WTC11 (cell line): ENCODE measurements around the gene FNIP1. TPM values are rescaled to one million over a fixed set of nuclear protein-coding genes. Genes with fewer than 3 reads are reported as not detected.

ENCODE experiments used
- ATAC-seq: fragments of 200-7000 bp; cut with Tn5 transposase; 2 replicates; pipeline ENCODE4 v1.10.0; 2021; ENCODE audit warnings: mild to moderate bottlenecking, moderate library complexity
- CTCF ChIA-PET: fragments of 300-600 bp; sonication (Branson Sonifier 250); formaldehyde crosslinking; loops from one replicate; lab custom pipeline; 2021; ENCODE audit warnings: antibody characterized with exemption; lab: Charles Lee
- POLR2A ChIA-PET: fragments of 350-600 bp; sonication (Branson Sonifier 250); formaldehyde crosslinking; loops from one replicate; lab custom pipeline; 2021; ENCODE audit warnings: antibody characterized with exemption; lab: Charles Lee
- DNase-seq: peaks from one replicate; pipeline ENCODE4 v3.0.0; 2021; ENCODE audit warnings: low spot score
- H3K27ac Mint-ChIP-seq: 2 replicates; pipeline ENCODE4 v1.8.0; 2021; ENCODE audit warnings: mixed read lengths
- H3K27me3 Mint-ChIP-seq: 2 replicates; pipeline ENCODE4 v1.8.0; 2021; ENCODE audit warnings: low read depth, mild to moderate bottlenecking, moderate library complexity, mixed read lengths
- H3K36me3 Mint-ChIP-seq: 2 replicates; pipeline ENCODE4 v1.8.0; 2021; ENCODE audit warnings: mixed read lengths
- H3K4me1 Mint-ChIP-seq: 2 replicates; pipeline ENCODE4 v1.8.0; 2022; ENCODE audit warnings: mixed read lengths
- H3K4me3 Mint-ChIP-seq: 2 replicates; pipeline ENCODE4 v1.8.0; 2021; ENCODE audit warnings: mild to moderate bottlenecking, moderate library complexity, mixed read lengths
- H3K9me3 Mint-ChIP-seq: 2 replicates; pipeline ENCODE4 v1.8.0; 2021; ENCODE audit warnings: mixed read lengths
- AFF4 ChIP-seq: sonication (generic); formaldehyde crosslinking; IDR thresholded peaks from 2 replicates; pipeline ENCODE4 v1.8.1; 2023; ENCODE audit warnings: mild to moderate bottlenecking, missing genetic modification reagents, borderline replicate concordance
- ARID4B ChIP-seq: sonication (generic); formaldehyde crosslinking; IDR thresholded peaks from 2 replicates; pipeline ENCODE4 v1.8.0; 2023; ENCODE audit warnings: missing genetic modification reagents, mild to moderate bottlenecking, borderline replicate concordance
- CBFB ChIP-seq: sonication (generic); formaldehyde crosslinking; IDR thresholded peaks from 2 replicates; pipeline ENCODE4 v1.8.1; 2022; ENCODE audit warnings: mild to moderate bottlenecking, low read depth, missing genetic modification reagents
- CREM ChIP-seq: sonication (generic); formaldehyde crosslinking; IDR thresholded peaks from 2 replicates; pipeline ENCODE4 v1.8.1; 2022; ENCODE audit warnings: mild to moderate bottlenecking, missing genetic modification reagents, moderate library complexity
- EMX1 ChIP-seq: fragments of 250-450 bp; sonication (Bioruptor Pico); IDR thresholded peaks from 2 replicates; pipeline ENCODE4 v1.8.0; 2021; ENCODE audit warnings: mild to moderate bottlenecking
- FOXK1 ChIP-seq: sonication (generic); formaldehyde crosslinking; IDR thresholded peaks from 2 replicates; pipeline ENCODE4 v1.8.0; 2022; ENCODE audit warnings: mild to moderate bottlenecking, moderate library complexity, missing genetic modification reagents
- FOXP1 ChIP-seq: sonication (generic); formaldehyde crosslinking; IDR thresholded peaks from 2 replicates; pipeline ENCODE4 v1.8.0; 2022; ENCODE audit warnings: missing genetic modification reagents, mild to moderate bottlenecking, moderate library complexity, borderline replicate concordance
- GTF2I ChIP-seq: fragments of 250-450 bp; sonication (Bioruptor Pico); conservative IDR thresholded peaks from 2 replicates; pipeline ENCODE4 v1.4.0; 2021; ENCODE audit warnings: mild to moderate bottlenecking
- JUN ChIP-seq: sonication (generic); formaldehyde crosslinking; IDR thresholded peaks from 2 replicates; pipeline ENCODE4 v1.8.0; 2023; ENCODE audit warnings: mild to moderate bottlenecking, missing genetic modification reagents
- MLX ChIP-seq: sonication (generic); formaldehyde crosslinking; IDR thresholded peaks from 2 replicates; pipeline ENCODE4 v1.8.1; 2023; ENCODE audit warnings: mild to moderate bottlenecking, missing genetic modification reagents, moderate library complexity
- PREB ChIP-seq: sonication (generic); formaldehyde crosslinking; IDR thresholded peaks from 2 replicates; pipeline ENCODE4 v1.8.1; 2022; ENCODE audit warnings: mild to moderate bottlenecking, missing genetic modification reagents, moderate library complexity, borderline replicate concordance
- TCF7 ChIP-seq: sonication (generic); formaldehyde crosslinking; IDR thresholded peaks from 2 replicates; pipeline ENCODE4 v1.8.0; 2022; ENCODE audit warnings: mild to moderate bottlenecking, low read depth, missing genetic modification reagents, moderate library complexity
- USF1 ChIP-seq: sonication (generic); formaldehyde crosslinking; IDR thresholded peaks from 2 replicates; pipeline ENCODE4 v1.8.0; 2022; ENCODE audit warnings: mild to moderate bottlenecking, missing genetic modification reagents
- ZNF138 ChIP-seq: sonication (generic); formaldehyde crosslinking; conservative IDR thresholded peaks from 2 replicates; pipeline ENCODE4 v1.8.1; 2022; ENCODE audit warnings: mild to moderate bottlenecking, moderate library complexity, missing genetic modification reagents
- ZNF263 ChIP-seq: sonication (generic); formaldehyde crosslinking; IDR thresholded peaks from 2 replicates; pipeline ENCODE4 v1.8.1; 2022; ENCODE audit warnings: low read depth, mild to moderate bottlenecking, moderate library complexity, missing genetic modification reagents
- ZNF317 ChIP-seq: sonication (generic); formaldehyde crosslinking; IDR thresholded peaks from 2 replicates; pipeline ENCODE4 v1.8.1; 2023; ENCODE audit warnings: low read depth, mild to moderate bottlenecking, moderate library complexity, missing genetic modification reagents, borderline replicate concordance
- ZNF416 ChIP-seq: fragments of 250-450 bp; sonication (Bioruptor Pico); IDR thresholded peaks from 2 replicates; pipeline ENCODE4 v1.9.0; 2021; ENCODE audit warnings: mild to moderate bottlenecking, inconsistent platforms
- ZNF512 ChIP-seq: sonication (generic); formaldehyde crosslinking; IDR thresholded peaks from 2 replicates; pipeline ENCODE4 v1.8.1; 2022; ENCODE audit warnings: missing genetic modification reagents, borderline replicate concordance
- ZNF532 ChIP-seq: fragments of 250-450 bp; sonication (Bioruptor Pico); IDR thresholded peaks from 2 replicates; pipeline ENCODE4 v1.9.0; 2021; ENCODE audit warnings: mild to moderate bottlenecking, borderline replicate concordance
- total RNA-seq: library from RNA; stranded (reverse); gene quantifications from 3 replicates; pipeline ENCODE4 v1.2.3, GENCODE V29; 2021

The FNIP1 gene
- total RNA-seq, 1 experiment from 2014 or later = 17.2 TPM

- Mint-ChIP-seq H3K27ac (no peak overlapping the region), H3K9me3 (peaks cover 19% of the 10 kb centered on the region), H3K36me3 (peaks cover 13% of the 10 kb centered on the region), H3K4me3 (no peak overlapping the region), H3K4me1 (peaks cover 5% of the 10 kb centered on the region), H3K27me3 (no peaks in the 10 kb centered on the region)
- DNase-seq (no peak), ATAC-seq (no peak)
- ChIA-PET CTCF (no interaction called here), POLR2A (no interaction called here)
- no peak for TF ChIP-seq FOXP1
- no peak for TF ChIP-seq GTF2I (CRISPR knock-in tag)
- TF ChIP-seq USF1 = no peak
- TF ChIP-seq FOXK1 (CRISPR knock-in tag) = no peak
- TF ChIP-seq ZNF532 (CRISPR knock-in tag) = no peak
- TF ChIP-seq AFF4 (CRISPR knock-in tag) = no peak
- TF ChIP-seq ZNF138 (CRISPR knock-in tag) = no peak
- no peak for TF ChIP-seq ZNF317 (CRISPR knock-in tag)
- no peak for TF ChIP-seq CBFB (CRISPR knock-in tag)
- TF ChIP-seq JUN = no peak
- no peak for TF ChIP-seq ZNF263 (CRISPR knock-in tag)
Measured at GRCh38 chr5:131766689-131767088, 30.1 kb downstream of the FNIP1 start.

GRCh38 chr5:131765261-131765660 lies 31.6 kb downstream of the FNIP1 start:
- POLR2A ChIA-PET = no interaction called here
- CTCF ChIA-PET = no interaction called here
- no peak for TF ChIP-seq ZNF416 (CRISPR knock-in tag)
- TF ChIP-seq PREB = no peak
- no peak for TF ChIP-seq TCF7 (CRISPR knock-in tag)
- no peak for TF ChIP-seq ZNF138 (CRISPR knock-in tag)
- no peak for TF ChIP-seq EMX1 (CRISPR knock-in tag)
- TF ChIP-seq CREM = no peak
- TF ChIP-seq ARID4B (CRISPR knock-in tag) = no peak
- TF ChIP-seq ZNF512 = no peak
- TF ChIP-seq MLX (CRISPR knock-in tag) = no peak

More at GRCh38 chr5:131765261-131765660, 31.6 kb downstream of the FNIP1 start:
- DNase-seq = no peak
- peaks cover 19% of the 10 kb centered on the region for H3K9me3 Mint-ChIP-seq
- no peak overlapping the region for H3K27ac Mint-ChIP-seq
- no peaks in the 10 kb centered on the region for H3K27me3 Mint-ChIP-seq
- no peak overlapping the region for H3K4me3 Mint-ChIP-seq
- H3K4me1 Mint-ChIP-seq = peaks cover 10% of the 10 kb centered on the region
- peaks cover 13% of the 10 kb centered on the region for H3K36me3 Mint-ChIP-seq
- ATAC-seq = no peak
